B cell (primary cell): Measurements from ENCODE around the gene TMEM266. TPM values are rescaled to one million over a fixed set of nuclear protein-coding genes. Genes with fewer than 3 reads are reported as not detected.

Source experiments
- ATAC-seq: fragments of 200-7000 bp; cut with Tn5 transposase; one replicate; pipeline ENCODE4 v1.10.0; 2021; ENCODE audit warnings: low read depth, mild to moderate bottlenecking, moderate number of reproducible peaks, moderate library complexity
- CTCF ChIA-PET: fragments of 350-600 bp; sonication (Branson Sonifier 250); formaldehyde crosslinking; loops from one replicate; lab custom pipeline; 2021; ENCODE audit warnings: antibody characterized with exemption, inconsistent platforms; lab: Charles Lee
- POLR2A ChIA-PET: fragments of 350-600 bp; sonication (Branson Sonifier 250); formaldehyde crosslinking; loops from one replicate; lab custom pipeline; 2021; ENCODE audit warnings: antibody characterized with exemption; lab: Charles Lee
- DNase-seq: peaks from one replicate; pipeline ENCODE4 v3.0.0; 2013
- H2AFZ ChIP-seq: 2 replicates; pipeline ENCODE4 v1.6.1; 2012; ENCODE audit warnings: mild to moderate bottlenecking, low read depth, low read length; ENCODE audit not compliant: insufficient read depth, poor library complexity, severe bottlenecking
- H3K27ac ChIP-seq, 2 donors: 1 replicate in 1 of 2; 2 replicates in 1 of 2; pipeline ENCODE4 v1.5.1; 2012 to 2013; ENCODE audit warnings: low read length in 2 of 2, mild to moderate bottlenecking in 2 of 2, moderate library complexity in 1 of 2
- H3K27me3 ChIP-seq, 4 experiments: fragments of 200-600 bp in 1 of 4; sonication (generic) in 1 of 4; replicated peaks in 1 of 4; 1 replicate in 2 of 4; 2 replicates in 2 of 4; pipeline versions ENCODE4 v1.6.1 to v1.7.0; 2013 to 2016; ENCODE audit warnings: low read length in 3 of 4, mild to moderate bottlenecking in 2 of 4, mixed read lengths in 1 of 4, moderate library complexity in 1 of 4; ENCODE audit not compliant: insufficient read depth in 4 of 4, control insufficient read depth in 3 of 4; ENCODE audit errors: control extremely low read depth in 1 of 4
- H3K36me3 ChIP-seq, 2 experiments: replicated peaks in 1 of 2; 1 replicate in 1 of 2; 2 replicates in 1 of 2; pipeline versions ENCODE4 v1.6.1 to v1.7.1; 2013; ENCODE audit warnings: low read length in 1 of 2; ENCODE audit not compliant: insufficient read depth in 2 of 2, control insufficient read depth in 1 of 2; ENCODE audit errors: control extremely low read depth in 1 of 2, extremely low read depth in 1 of 2
- H3K4me1 ChIP-seq, 2 donors: fragments of 200-600 bp in 1 of 2; sonication (generic) in 1 of 2; 1 replicate in 1 of 2; 2 replicates in 1 of 2; pipeline versions ENCODE4 v1.5.1 to v1.6.1; 2013 to 2017; ENCODE audit warnings: low read length in 2 of 2; ENCODE audit not compliant: control insufficient read depth in 2 of 2, insufficient read depth in 2 of 2
- H3K4me2 ChIP-seq: replicated peaks from 2 replicates; pipeline ENCODE3; 2012; ENCODE audit warnings: mild to moderate bottlenecking, low read depth, low read length; ENCODE audit not compliant: poor library complexity, severe bottlenecking
- H3K4me3 ChIP-seq, 5 experiments: fragments of 200-600 bp in 1 of 5; sonication (generic) in 1 of 5; 1 replicate in 3 of 5; 2 replicates in 2 of 5; pipeline versions ENCODE4 v1.5.1 to v1.7.0; 2011 to 2016; ENCODE audit warnings: low read length in 4 of 5, mild to moderate bottlenecking in 4 of 5, low read depth in 2 of 5, control low read depth in 1 of 5, moderate library complexity in 1 of 5; ENCODE audit not compliant: insufficient read depth in 1 of 5; ENCODE audit errors: control extremely low read depth in 1 of 5, extremely low read depth in 1 of 5
- H3K79me2 ChIP-seq: fragments of 200-600 bp; sonication (generic); one replicate; pipeline ENCODE4 v1.6.0; 2016; ENCODE audit warnings: low read length; ENCODE audit not compliant: control insufficient read depth, insufficient read depth
- H3K9ac ChIP-seq: fragments of 200-600 bp; sonication (generic); 2 replicates; pipeline ENCODE4 v1.6.1; 2017; ENCODE audit warnings: mild to moderate bottlenecking, low read length, moderate library complexity
- H3K9me3 ChIP-seq, 3 donors: one replicate each; pipeline versions ENCODE4 v1.6.1 to v1.7.1; 2013; ENCODE audit warnings: low read length in 2 of 3; ENCODE audit not compliant: control insufficient read depth in 2 of 3, insufficient read depth in 1 of 3; ENCODE audit errors: control extremely low read depth in 1 of 3
- H4K20me1 ChIP-seq: 2 replicates; pipeline ENCODE4 v1.6.0; 2012; ENCODE audit warnings: mild to moderate bottlenecking, low read length; ENCODE audit not compliant: insufficient read depth, control insufficient read depth, poor library complexity, severe bottlenecking
- H3K27ac Mint-ChIP-seq: one replicate; pipeline ENCODE4 v1.8.0; 2021; ENCODE audit warnings: mixed read lengths
- H3K27me3 Mint-ChIP-seq: one replicate; pipeline ENCODE4 v1.8.0; 2021; ENCODE audit warnings: mixed read lengths
- H3K4me1 Mint-ChIP-seq: one replicate; pipeline ENCODE4 v1.8.0; 2021; ENCODE audit warnings: mixed read lengths
- H3K4me3 Mint-ChIP-seq: one replicate; pipeline ENCODE4 v1.8.0; 2021; ENCODE audit warnings: mixed read lengths
- H3K9me3 Mint-ChIP-seq: one replicate; pipeline ENCODE4 v1.8.0; 2022; ENCODE audit warnings: mixed read lengths; ENCODE audit not compliant: insufficient read depth
- EZH2 ChIP-seq: IDR thresholded peaks from 2 replicates; pipeline ENCODE4 v1.6.1; 2012; ENCODE audit warnings: borderline replicate concordance, low read depth, mild to moderate bottlenecking, moderate library complexity, low read length; ENCODE audit not compliant: insufficient read depth, poor library complexity, severe bottlenecking
- WGBS: methylation state at CpG from one replicate; pipeline ENCODE4 v1.1.5; 2013; ENCODE audit warnings: missing lambda C conversion rate; ENCODE audit not compliant: insufficient coverage; 5-methylcytosine and 5-hydroxymethylcytosine counted together
- intact Hi-C: fragments of 100-400 bp; cut with micrococcal nuclease; formaldehyde crosslinking; loops from one replicate; pipeline ENCODE4 v1.10.0; 2022
- polyA plus RNA-seq: library from polyadenylated mRNA; depleted of rRNA; stranded (reverse); fragments of >200 nt; gene quantifications from 2 replicates; pipeline ENCODE4 v1.2.3, GENCODE V29; 2012
- total RNA-seq, 2 donors: library from RNA; stranded (reverse); fragments of 120-200 nt in 1 of 2; gene quantifications; 1 replicate in 1 of 2; 2 replicates in 1 of 2; pipeline versions ENCODE4 v1.2.3 to v1.2.4, GENCODE V29; 2013 to 2022
- TF ChIP-seq, protein P1 (sequence below): fragments of 200-600 bp; IDR thresholded peaks from one replicate; pipeline ENCODE4 v1.8.0; 2022; ENCODE audit warnings: antibody characterized with exemption, mild to moderate bottlenecking

The TMEM266 gene
- total and polyA plus RNA-seq, 2 donors (not counting 1 experiment from before 2014, with no cell fraction given), result not detected

DNA sequence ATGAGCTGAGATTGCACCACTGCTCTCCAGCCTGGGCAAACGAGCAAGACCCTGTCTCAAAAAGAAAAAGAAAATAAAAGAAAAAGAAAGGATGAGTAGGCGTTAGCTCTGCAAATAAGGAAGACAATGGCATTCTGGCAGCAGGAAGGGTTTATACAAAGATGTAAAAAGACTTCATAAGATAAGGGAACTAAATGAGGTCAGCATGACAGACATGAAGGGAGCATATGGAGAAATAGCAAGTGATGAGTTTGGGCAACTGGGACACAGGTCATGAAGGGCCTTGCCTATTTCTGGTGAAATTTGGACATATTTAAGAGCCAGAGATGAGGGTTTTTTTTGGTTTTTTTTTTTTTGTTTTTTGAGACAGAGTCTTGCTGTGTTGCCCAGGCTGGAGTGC is 24.5 kb downstream of the TMEM266 start:
- CTCF ChIA-PET, result interaction anchor here (0.6 to 1.0 kb wide), 2 partner anchors 55 to 121 kb away, joined by 3 read pairs; no protein-coding TSS in a partner anchor

DNA sequence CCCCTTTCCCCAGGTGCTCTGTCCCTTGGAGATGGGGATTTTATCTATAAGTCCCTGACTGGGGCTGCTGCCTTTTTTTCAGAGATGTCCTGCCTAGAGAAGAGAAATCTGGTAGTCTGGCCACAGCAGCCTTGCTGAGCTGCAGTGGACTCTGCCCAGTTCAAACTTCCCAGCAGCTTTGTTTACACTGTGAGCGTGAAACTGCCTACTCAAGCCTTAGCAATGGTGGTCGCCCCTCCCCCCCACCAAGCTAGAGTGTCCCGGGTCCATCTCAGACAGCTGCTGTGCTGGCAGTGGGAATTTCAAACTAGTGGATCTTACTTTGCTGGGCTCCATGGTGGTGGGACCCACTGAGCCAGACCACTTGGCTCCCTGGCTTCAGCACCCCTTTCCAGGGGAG is 38.9 kb downstream of the TMEM266 start:
- Histone ChIP-seq H3K9ac (no peak overlapping the region), H3K79me2 (no peaks in the 10 kb centered on the region), H3K36me3 (no peaks in the 10 kb centered on the region), H2AFZ (no peak overlapping the region), H3K4me3 (no peak overlapping the region), H3K4me2 (no peak overlapping the region), H4K20me1 (no peaks in the 10 kb centered on the region), H3K27ac (no peak overlapping the region), H3K9me3 (peaks cover 0 to 1% (median 0%) of the 10 kb centered on the region in 3 donors), H3K4me1 (no peaks in the 10 kb centered on the region), H3K27me3 (peaks cover 0 to 11% (median 3%) of the 10 kb centered on the region in 4 experiments)
- Mint-ChIP-seq H3K9me3 (no peaks in the 10 kb centered on the region), H3K4me1 (no peaks in the 10 kb centered on the region), H3K27ac (no peak overlapping the region), H3K27me3 (peaks cover 59% of the 10 kb centered on the region), H3K4me3 (no peak overlapping the region)
- intact Hi-C loops, result no loop called here
- no peak for ATAC-seq
- DNase-seq, result no peak
- ChIA-PET POLR2A (no interaction called here), CTCF (interaction anchor here (1.6 kb wide), 1 partner anchor 9 kb away, joined by 3 read pairs; no protein-coding TSS in a partner anchor)
- TF ChIP-seq, protein P1, sequence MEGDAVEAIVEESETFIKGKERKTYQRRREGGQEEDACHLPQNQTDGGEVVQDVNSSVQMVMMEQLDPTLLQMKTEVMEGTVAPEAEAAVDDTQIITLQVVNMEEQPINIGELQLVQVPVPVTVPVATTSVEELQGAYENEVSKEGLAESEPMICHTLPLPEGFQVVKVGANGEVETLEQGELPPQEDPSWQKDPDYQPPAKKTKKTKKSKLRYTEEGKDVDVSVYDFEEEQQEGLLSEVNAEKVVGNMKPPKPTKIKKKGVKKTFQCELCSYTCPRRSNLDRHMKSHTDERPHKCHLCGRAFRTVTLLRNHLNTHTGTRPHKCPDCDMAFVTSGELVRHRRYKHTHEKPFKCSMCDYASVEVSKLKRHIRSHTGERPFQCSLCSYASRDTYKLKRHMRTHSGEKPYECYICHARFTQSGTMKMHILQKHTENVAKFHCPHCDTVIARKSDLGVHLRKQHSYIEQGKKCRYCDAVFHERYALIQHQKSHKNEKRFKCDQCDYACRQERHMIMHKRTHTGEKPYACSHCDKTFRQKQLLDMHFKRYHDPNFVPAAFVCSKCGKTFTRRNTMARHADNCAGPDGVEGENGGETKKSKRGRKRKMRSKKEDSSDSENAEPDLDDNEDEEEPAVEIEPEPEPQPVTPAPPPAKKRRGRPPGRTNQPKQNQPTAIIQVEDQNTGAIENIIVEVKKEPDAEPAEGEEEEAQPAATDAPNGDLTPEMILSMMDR, result no peak
- no peak for TF ChIP-seq EZH2
- 54% methylated on average over 2 of the region's 3 CpGs for WGBS

More for the DNA sequence above, 24.5 kb downstream of the TMEM266 start:
- WGBS, result 62% methylated on average over 2 of the region's 2 CpGs
- H3K9ac ChIP-seq, result no peak overlapping the region
- intact Hi-C loops, result no loop called here
- no peak overlapping the region for H3K4me2 ChIP-seq
- no peak overlapping the region for H3K4me3 ChIP-seq
- no peaks in the 10 kb centered on the region for H3K79me2 ChIP-seq
- H3K4me1 ChIP-seq, result no peaks in the 10 kb centered on the region
- H3K27me3 Mint-ChIP-seq, result peaks cover 34% of the 10 kb centered on the region
- no peaks in the 10 kb centered on the region for H3K36me3 ChIP-seq
- ATAC-seq (no peak), DNase-seq (no peak)
- H3K9me3 ChIP-seq, result no peaks in the 10 kb centered on the region
- no peak overlapping the region for H3K4me3 Mint-ChIP-seq
- peaks cover 0 to 5% (median 2%) of the 10 kb centered on the region in 4 experiments for H3K27me3 ChIP-seq
- POLR2A ChIA-PET, result no interaction called here
- H4K20me1 ChIP-seq, result no peaks in the 10 kb centered on the region
- H3K4me1 Mint-ChIP-seq, result no peaks in the 10 kb centered on the region
- H2AFZ ChIP-seq, result no peak overlapping the region
- H3K9me3 Mint-ChIP-seq, result no peaks in the 10 kb centered on the region
- H3K27ac ChIP-seq, result no peak overlapping the region
- H3K27ac Mint-ChIP-seq, result no peak overlapping the region
- TF ChIP-seq, protein P1, result no peak
- no peak for TF ChIP-seq EZH2
